ENCODE measurements around the gene RPN2. TPM values are rescaled to one million over a fixed set of nuclear protein-coding genes. Genes with fewer than 3 reads are reported as not detected.

Gene RPN2
- total RNA-seq, 2 experiments from 2014 or later: 110 to 138 TPM

- Histone ChIP-seq H3K9me3 (ENCODE audit: low read length) (no peaks in the 10 kb centered on the region), H3K79me2 (ENCODE audit: insufficient read depth, low read depth, low read length) (no peaks in the 10 kb centered on the region), H2AFZ (ENCODE audit: low read length) (no peak overlapping the region), H3K4me1 (ENCODE audit: insufficient read depth, low read length, poor library complexity, severe bottlenecking) (no peaks in the 10 kb centered on the region), H3K27ac (ENCODE audit: low read depth, low read length, poor library complexity, severe bottlenecking) (no peak overlapping the region), H3K9me2 (ENCODE audit: insufficient read depth, low read length) (no peaks in the 10 kb centered on the region), H4K20me1 (ENCODE audit: insufficient read depth, low read length) (no peaks in the 10 kb centered on the region), H3K4me3 (ENCODE audit: low read depth, low read length, poor library complexity, severe bottlenecking) (no peak overlapping the region), H3K4me2 (ENCODE audit: low read length) (no peak overlapping the region), H3K36me3 (ENCODE audit: insufficient read depth, low read length) (no peaks in the 10 kb centered on the region)
- POLR2A ChIA-PET: no interaction called here
- CTCF ChIA-PET (ENCODE audit: unreplicated experiment): no interaction called here
- intact Hi-C loops (cut with micrococcal nuclease; ENCODE audit: unreplicated experiment): no loop called here
- no peak for TF ChIP-seq EZH2phosphoT487 (IDR thresholded peaks at IDR 0.05; ENCODE audit: borderline replicate concordance, low read depth, low read length)
- TF ChIP-seq CTCF (conservative IDR thresholded peaks at IDR 0.05; ENCODE audit: low read length): no peak
- no TSS peak for BruUV-seq (replicated peaks)
- no peak for DNase-seq (ENCODE audit: low spot score)
Measured at GRCh38 chr20:37257988-37258387, 78.9 kb downstream of the RPN2 start.

- H3K79me2 ChIP-seq (ENCODE audit: insufficient read depth, low read depth, low read length): no peaks in the 10 kb centered on the region
- no peak for TF ChIP-seq EZH2phosphoT487 (IDR thresholded peaks at IDR 0.05; ENCODE audit: borderline replicate concordance, low read depth, low read length)
- no peak for TF ChIP-seq CTCF (conservative IDR thresholded peaks at IDR 0.05; ENCODE audit: low read length)
- no peak overlapping the region for H2AFZ ChIP-seq (ENCODE audit: low read length)
- H3K9me3 ChIP-seq (ENCODE audit: low read length): no peaks in the 10 kb centered on the region
- no peaks in the 10 kb centered on the region for H4K20me1 ChIP-seq (ENCODE audit: insufficient read depth, low read length)
- ChIA-PET CTCF (ENCODE audit: unreplicated experiment) (no interaction called here), POLR2A (no interaction called here)
- no peak overlapping the region for H3K4me3 ChIP-seq (ENCODE audit: low read depth, low read length, poor library complexity, severe bottlenecking)
- H3K9me2 ChIP-seq (ENCODE audit: insufficient read depth, low read length): no peaks in the 10 kb centered on the region
- H3K4me1 ChIP-seq (ENCODE audit: insufficient read depth, low read length, poor library complexity, severe bottlenecking): no peaks in the 10 kb centered on the region
- intact Hi-C loops (cut with micrococcal nuclease; ENCODE audit: unreplicated experiment): no loop called here
- no peak overlapping the region for H3K27ac ChIP-seq (ENCODE audit: low read depth, low read length, poor library complexity, severe bottlenecking)
- no TSS peak for BruUV-seq (replicated peaks)
- no peaks in the 10 kb centered on the region for H3K36me3 ChIP-seq (ENCODE audit: insufficient read depth, low read length)
- DNase-seq (ENCODE audit: low spot score): no peak
- H3K4me2 ChIP-seq (ENCODE audit: low read length): no peak overlapping the region
Measured at GRCh38 chr20:37259031-37259430, 79.9 kb downstream of the RPN2 start.

- BruUV-seq (replicated peaks): no TSS peak
- TF ChIP-seq CTCF (conservative IDR thresholded peaks at IDR 0.05; ENCODE audit: low read length): no peak
- no peak for TF ChIP-seq EZH2phosphoT487 (IDR thresholded peaks at IDR 0.05; ENCODE audit: borderline replicate concordance, low read depth, low read length)
- intact Hi-C loops (cut with micrococcal nuclease; ENCODE audit: unreplicated experiment): no loop called here
- no peak overlapping the region for H3K4me3 ChIP-seq (ENCODE audit: low read depth, low read length, poor library complexity, severe bottlenecking)
- H3K4me1 ChIP-seq (ENCODE audit: insufficient read depth, low read length, poor library complexity, severe bottlenecking): no peaks in the 10 kb centered on the region
- H3K79me2 ChIP-seq (ENCODE audit: insufficient read depth, low read depth, low read length): no peaks in the 10 kb centered on the region
- H3K36me3 ChIP-seq (ENCODE audit: insufficient read depth, low read length): no peaks in the 10 kb centered on the region
- H3K4me2 ChIP-seq (ENCODE audit: low read length): no peak overlapping the region
- CTCF ChIA-PET (ENCODE audit: unreplicated experiment): no interaction called here
- POLR2A ChIA-PET: no interaction called here
- no peaks in the 10 kb centered on the region for H4K20me1 ChIP-seq (ENCODE audit: insufficient read depth, low read length)
- H3K9me2 ChIP-seq (ENCODE audit: insufficient read depth, low read length): no peaks in the 10 kb centered on the region
- H2AFZ ChIP-seq (ENCODE audit: low read length): no peak overlapping the region
- no peaks in the 10 kb centered on the region for H3K9me3 ChIP-seq (ENCODE audit: low read length)
- no peak for DNase-seq (ENCODE audit: low spot score)
- no peak overlapping the region for H3K27ac ChIP-seq (ENCODE audit: low read depth, low read length, poor library complexity, severe bottlenecking)
Measured at GRCh38 chr20:37259865-37260264, 80.7 kb downstream of the RPN2 start.
